SH-SY5Y (cell line): ENCODE data around the gene HRH1.

Experiments used
- GATA2 ChIP-seq: IDR thresholded peaks from 2 replicates; pipeline ENCODE4 v1.6.1; 2011; ENCODE audit warnings: mild to moderate bottlenecking, low read depth, low read length
- GATA3 ChIP-seq: IDR thresholded peaks from 2 replicates; pipeline ENCODE4 v1.6.1; 2011; ENCODE audit warnings: low read depth, mild to moderate bottlenecking, low read length, moderate library complexity

Gene HRH1

DNA sequence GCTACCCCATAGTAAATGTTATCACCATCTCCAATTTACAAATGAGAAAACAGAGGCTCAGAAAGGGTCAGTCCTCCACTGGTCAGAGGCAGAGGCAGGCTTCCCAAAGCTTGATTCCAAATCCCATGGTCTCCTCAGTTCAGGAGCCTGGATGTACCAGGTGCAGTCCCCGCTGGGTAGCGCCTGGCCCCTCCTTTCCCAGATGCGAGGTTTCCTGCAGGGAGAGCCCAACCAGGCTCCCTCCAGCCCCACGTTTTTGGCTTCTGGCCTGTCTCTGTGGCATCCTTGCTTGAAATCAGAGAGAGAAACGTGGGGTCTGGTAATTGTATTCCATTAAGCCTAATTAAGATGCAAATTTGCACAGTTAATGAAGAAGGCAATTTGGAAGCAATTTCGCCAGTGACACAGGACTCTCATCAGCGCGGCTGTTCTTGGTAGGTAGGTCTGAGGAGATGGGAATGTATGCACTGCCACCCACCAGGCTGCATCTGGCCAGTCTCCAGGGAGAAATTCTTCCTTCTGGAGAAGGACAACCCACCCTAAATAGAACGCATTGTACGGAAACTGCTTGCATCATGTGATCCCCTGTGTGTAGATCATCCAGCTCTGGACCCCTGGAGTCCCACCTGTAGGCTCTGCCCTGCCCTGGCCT is 50.5 kb downstream of the HRH1 start:
- TF ChIP-seq GATA2 (no peak), GATA3 (no peak)

- TF ChIP-seq GATA2 (no peak), GATA3 (no peak)
Observed at GRCh38 chr3:11206316-11206715, 52.0 kb downstream of the HRH1 start.

GRCh38 chr3:11206953-11207352 is 52.7 kb downstream of the HRH1 start:
- no peak for TF ChIP-seq GATA2
- TF ChIP-seq GATA3, result no peak

DNA sequence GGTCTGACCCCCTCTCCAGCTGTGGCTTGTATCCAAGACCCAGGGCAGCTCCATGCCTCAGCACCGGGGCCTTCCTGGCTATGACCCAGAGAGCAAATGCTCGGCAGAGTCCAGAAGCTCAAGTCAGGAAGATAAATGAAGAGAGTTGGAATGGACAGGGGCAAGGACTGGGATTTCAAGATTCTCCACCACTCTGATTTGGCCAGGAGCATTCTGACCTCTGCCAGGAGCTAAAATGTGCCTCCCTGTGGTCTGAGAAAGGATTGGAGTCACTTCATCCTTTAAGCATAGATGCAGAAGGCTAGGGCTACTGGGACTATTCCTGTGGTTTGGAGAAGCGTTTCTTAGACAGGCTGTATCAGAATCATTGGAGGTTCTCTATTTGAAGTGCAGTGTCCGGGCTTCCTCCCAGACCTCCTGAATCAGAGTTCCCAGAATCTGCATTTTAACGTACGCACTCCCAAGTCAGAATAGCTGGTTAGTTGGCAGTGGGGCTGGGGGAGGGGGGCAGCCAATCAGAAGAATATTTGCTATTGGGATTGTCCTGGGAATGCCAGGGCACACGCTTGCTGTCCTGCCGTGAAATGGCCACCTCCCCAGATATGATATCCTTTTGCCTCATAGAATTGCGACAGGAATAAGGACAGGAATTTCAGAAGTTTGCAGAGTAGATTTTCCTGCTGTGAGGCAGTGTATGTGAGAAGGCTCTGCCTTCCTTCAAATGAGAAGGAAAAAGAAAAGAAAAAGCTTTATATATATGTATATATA is 57.4 kb downstream of the HRH1 start:
- TF ChIP-seq GATA2 (no peak), GATA3 (no peak)

DNA sequence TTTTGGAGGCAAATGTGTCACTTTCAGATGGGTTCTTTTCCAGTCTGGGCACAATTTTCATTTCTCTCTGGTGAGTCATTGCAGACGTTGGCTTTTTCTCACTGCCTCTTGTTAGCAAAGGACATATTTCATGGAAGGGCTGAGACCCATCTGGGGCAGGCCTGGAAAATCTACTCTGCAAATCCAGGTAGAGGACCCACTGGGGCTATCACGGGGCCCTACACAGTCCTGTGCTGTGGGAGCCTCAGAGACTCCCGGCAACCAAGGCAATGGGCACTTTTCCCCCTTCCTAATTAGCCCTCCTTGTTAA is 58.0 kb downstream of the HRH1 start:
- TF ChIP-seq GATA2 (no peak), GATA3 (no peak)

GRCh38 chr3:11212784-11213183 is 58.5 kb downstream of the HRH1 start:
- no peak for TF ChIP-seq GATA2
- no peak for TF ChIP-seq GATA3

DNA sequence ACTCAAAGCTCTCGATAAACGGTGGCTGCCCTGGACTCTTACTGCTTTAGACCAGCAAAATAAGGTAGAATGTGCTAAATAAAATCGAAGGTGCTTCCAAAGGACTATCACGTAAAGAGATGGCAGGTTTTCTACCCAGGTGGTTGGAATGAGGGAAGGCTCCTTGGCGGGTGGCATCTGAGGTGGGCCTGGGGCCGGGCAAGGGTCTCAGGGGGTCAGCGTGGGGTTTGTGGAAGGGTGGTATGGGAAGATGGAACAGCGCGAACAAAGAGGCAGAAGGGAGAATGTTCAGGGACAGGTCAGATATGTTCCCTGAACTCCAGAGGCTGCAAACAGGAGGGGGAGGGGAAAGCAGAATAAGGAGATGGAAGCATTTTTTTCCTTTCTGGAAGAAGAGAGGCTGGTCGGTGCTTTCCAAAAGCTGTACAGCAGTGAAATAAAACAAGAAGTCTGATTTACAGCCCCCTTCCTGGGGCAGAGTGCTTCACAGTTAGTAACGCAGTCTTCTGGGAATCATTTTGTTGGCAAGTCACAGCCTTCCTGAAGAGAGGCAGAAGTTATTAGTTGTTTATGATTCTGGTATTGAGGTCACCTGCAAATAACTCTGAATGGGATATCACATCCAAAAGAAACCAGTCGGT is 59.6 kb downstream of the HRH1 start:
- no peak for TF ChIP-seq GATA3
- TF ChIP-seq GATA2, result no peak

DNA sequence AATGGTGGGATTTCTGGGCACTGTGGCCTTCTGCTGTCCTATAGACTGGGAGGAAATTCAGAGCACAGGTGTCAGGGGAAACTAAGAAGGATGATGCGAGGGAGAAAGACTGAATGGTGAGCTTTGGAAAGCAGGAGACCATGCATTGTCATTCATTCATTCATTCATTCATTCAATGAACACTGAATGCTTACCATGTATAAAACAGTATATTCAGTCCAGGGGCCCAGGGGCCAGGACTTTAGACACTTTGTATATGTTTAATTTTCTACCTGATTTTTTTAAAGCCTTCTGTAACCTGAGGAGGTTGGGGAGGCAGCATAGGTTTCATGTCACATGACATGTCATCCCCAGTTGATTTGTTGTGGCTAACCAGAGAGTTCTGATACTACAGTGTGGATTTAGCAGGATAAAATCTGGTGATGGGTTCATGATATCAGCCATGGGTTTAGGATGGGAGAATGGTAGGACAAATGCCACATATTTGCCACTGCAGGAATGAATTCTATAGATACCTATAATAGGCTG is 60.2 kb downstream of the HRH1 start:
- TF ChIP-seq GATA2 (no peak), GATA3 (no peak)

DNA sequence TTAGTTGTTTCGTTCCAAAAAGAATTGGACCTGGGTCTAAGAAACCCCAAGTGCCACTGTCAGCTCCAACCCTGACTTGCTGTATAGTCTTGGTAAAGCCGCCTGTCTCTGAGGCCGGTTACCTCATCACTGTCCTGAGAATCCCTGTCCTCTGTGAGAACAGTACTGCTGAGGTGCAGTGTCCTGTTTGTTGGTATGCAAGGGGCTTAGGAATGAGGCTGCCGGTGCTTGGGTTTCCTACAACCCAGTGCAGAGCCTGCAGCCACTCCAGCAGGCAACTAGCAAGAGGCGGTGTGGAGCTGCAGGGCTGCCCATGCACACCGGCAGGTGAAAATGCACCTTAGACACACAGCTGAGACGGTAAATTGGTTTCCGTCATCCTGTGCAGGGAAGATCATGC is 65.9 kb downstream of the HRH1 start:
- no peak for TF ChIP-seq GATA3
- TF ChIP-seq GATA2, result no peak

- TF ChIP-seq GATA3, result no peak
Observed at GRCh38 chr3:11221818-11222415, 67.6 kb downstream of the HRH1 start.

GRCh38 chr3:11224010-11224409 is 69.7 kb downstream of the HRH1 start:
- no peak for TF ChIP-seq GATA3
- TF ChIP-seq GATA2, result no peak

DNA sequence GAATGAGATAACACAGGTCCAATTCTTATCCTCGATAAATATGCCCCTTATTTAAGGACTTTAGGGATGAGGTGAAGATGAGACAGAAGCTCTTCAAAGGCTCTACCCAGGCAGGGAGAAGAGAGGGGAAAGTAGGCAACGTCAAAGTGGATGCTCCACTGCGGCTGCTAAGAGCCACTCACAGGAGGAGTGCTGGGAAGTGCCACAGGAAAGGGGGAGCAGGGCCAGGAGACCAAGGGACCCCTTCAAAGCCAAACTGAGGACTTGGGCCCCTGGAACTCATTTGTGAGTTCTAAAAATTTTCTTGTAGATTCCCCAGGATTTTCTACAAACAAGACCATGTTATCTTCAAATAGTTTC is 70.6 kb downstream of the HRH1 start:
- TF ChIP-seq GATA3 (no peak), GATA2 (no peak)

DNA sequence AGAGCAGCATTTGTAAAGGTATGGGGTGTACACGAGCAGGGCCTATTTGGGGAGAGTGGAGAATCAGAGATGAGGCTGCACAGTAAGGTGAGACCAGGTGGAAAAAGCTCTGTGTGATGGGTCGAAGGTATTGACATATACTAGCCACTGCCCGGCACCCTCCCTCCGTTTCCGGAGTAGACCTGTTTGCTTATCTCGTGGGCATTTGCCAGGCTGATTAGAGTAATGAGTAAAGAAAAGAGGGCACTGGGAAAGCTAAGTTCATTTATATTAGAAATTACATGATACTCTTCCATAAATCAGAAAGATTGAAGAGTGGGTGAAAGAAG is 71.7 kb downstream of the HRH1 start:
- TF ChIP-seq GATA3 (no peak), GATA2 (no peak)

DNA sequence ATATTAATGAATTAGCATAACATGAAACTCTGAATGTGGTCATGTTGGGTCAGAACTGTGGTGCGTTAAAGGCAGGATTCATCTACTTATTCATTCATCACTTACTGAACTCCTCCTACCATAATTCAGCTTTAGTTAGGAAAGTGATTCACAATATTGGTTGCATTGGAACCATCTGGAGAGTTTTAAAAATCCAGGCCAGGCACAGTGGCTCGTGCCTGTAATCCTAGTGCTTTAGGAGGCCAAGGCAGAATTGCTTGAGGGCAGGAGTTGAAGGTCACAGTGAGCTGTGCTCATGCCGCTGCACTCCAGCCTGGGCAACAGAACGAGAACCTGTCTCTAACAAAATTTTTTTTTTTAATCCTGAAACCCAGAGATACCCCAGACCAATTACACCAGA is 73.7 kb downstream of the HRH1 start:
- TF ChIP-seq GATA3 (no peak), GATA2 (no peak)

- TF ChIP-seq GATA3 (no peak), GATA2 (no peak)
Observed at GRCh38 chr3:11230125-11230524, 75.8 kb downstream of the HRH1 start.
